ENCODE results near the gene RAB11FIP4. TPM values are rescaled to one million over a fixed set of nuclear protein-coding genes. Genes with fewer than 3 reads are reported as not detected.

The RAB11FIP4 gene
- total RNA-seq, 4 donors from 2014 or later: 28.9 to 46.8 (median 35.7) TPM

DNA sequence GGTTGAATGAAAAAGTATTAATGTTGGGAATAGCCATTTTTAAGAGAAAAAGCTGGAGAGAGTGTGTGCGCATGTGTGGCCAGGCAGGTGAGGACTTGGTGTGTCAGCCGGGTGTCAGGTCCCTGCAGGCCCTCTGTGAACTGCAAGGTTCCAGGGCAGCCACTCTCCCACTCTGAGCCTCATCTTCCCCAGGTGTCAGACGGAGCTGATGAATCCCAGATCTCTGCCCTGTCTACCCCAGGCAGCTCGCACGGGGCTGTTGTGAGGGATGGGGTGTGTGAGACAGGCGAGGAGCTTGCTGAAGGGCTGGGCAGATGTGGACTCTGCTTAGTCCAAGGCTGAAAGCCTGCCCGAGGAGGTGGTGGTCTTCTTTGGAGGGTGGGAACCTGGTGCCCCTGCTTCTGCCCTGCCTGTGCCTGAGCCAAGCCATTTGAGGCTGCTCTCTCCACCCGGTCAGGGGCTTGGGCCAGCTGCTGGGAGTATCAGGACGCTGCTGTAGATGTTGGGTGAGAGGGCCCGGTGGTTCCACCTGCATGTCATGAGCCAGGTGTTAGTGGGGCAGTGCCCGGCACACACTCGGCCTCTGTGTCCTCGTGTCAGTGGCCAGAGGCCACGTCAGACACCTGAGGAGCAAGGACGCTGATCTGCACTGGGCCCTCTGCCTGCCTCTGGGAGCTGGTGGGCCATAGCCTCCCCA is 122.4 kb downstream of the RAB11FIP4 start:
- Histone ChIP-seq H3K27me3 (no peaks in the 10 kb centered on the region), H3K36me3 (no peaks in the 10 kb centered on the region), H3K4me1 (peaks cover 22% of the 10 kb centered on the region), H3K9me3 (no peaks in the 10 kb centered on the region), H3K4me3 (no peak overlapping the region), H3K27ac (no peak overlapping the region)
- WGBS: 85% methylated on average over 7 of the region's 15 CpGs
- no peak for TF ChIP-seq EP300 (IDR thresholded peaks at IDR 0.05)
- no peak for TF ChIP-seq POLR2AphosphoS5 (IDR thresholded peaks at IDR 0.05)
- no peak for TF ChIP-seq POLR2A (IDR thresholded peaks at IDR 0.05)
- TF ChIP-seq, protein P1, sequence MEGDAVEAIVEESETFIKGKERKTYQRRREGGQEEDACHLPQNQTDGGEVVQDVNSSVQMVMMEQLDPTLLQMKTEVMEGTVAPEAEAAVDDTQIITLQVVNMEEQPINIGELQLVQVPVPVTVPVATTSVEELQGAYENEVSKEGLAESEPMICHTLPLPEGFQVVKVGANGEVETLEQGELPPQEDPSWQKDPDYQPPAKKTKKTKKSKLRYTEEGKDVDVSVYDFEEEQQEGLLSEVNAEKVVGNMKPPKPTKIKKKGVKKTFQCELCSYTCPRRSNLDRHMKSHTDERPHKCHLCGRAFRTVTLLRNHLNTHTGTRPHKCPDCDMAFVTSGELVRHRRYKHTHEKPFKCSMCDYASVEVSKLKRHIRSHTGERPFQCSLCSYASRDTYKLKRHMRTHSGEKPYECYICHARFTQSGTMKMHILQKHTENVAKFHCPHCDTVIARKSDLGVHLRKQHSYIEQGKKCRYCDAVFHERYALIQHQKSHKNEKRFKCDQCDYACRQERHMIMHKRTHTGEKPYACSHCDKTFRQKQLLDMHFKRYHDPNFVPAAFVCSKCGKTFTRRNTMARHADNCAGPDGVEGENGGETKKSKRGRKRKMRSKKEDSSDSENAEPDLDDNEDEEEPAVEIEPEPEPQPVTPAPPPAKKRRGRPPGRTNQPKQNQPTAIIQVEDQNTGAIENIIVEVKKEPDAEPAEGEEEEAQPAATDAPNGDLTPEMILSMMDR (IDR thresholded peaks at IDR 0.05): no peak
- DNase-seq (ENCODE audit: low spot score in 2 of 2): no peak

- Histone ChIP-seq H3K4me1 (peaks cover 8% of the 10 kb centered on the region), H3K9me3 (no peaks in the 10 kb centered on the region), H3K36me3 (no peaks in the 10 kb centered on the region), H3K27ac (no peak overlapping the region), H3K27me3 (no peaks in the 10 kb centered on the region), H3K4me3 (no peak overlapping the region)
- TF ChIP-seq POLR2AphosphoS5 (IDR thresholded peaks at IDR 0.05) (no peak), EP300 (IDR thresholded peaks at IDR 0.05) (no peak), POLR2A (IDR thresholded peaks at IDR 0.05) (no peak)
- TF ChIP-seq, protein P1 (IDR thresholded peaks at IDR 0.05): no peak
- no peak for DNase-seq (ENCODE audit: low spot score in 2 of 2)
- WGBS: 36% methylated on average over 4 of the region's 8 CpGs
Observed at GRCh38 chr17:31515267-31515666, 123.8 kb downstream of the RAB11FIP4 start.

GRCh38 chr17:31517524-31517923 is 126.0 kb downstream of the RAB11FIP4 start:
- TF ChIP-seq EP300 (IDR thresholded peaks at IDR 0.05): no peak
- TF ChIP-seq, protein P1 (IDR thresholded peaks at IDR 0.05): no peak
- no peak for TF ChIP-seq POLR2AphosphoS5 (IDR thresholded peaks at IDR 0.05)
- TF ChIP-seq POLR2A (IDR thresholded peaks at IDR 0.05): no peak
- Histone ChIP-seq H3K27ac (no peak overlapping the region), H3K4me3 (no peak overlapping the region), H3K9me3 (no peaks in the 10 kb centered on the region), H3K27me3 (no peaks in the 10 kb centered on the region), H3K36me3 (peaks cover 8% of the 10 kb centered on the region), H3K4me1 (no peaks in the 10 kb centered on the region)
- 57% methylated on average over 2 of the region's 11 CpGs for WGBS
- no peak for DNase-seq (ENCODE audit: low spot score in 2 of 2)

- H3K27ac ChIP-seq: no peak overlapping the region
- no peak for TF ChIP-seq EP300 (IDR thresholded peaks at IDR 0.05)
- TF ChIP-seq POLR2AphosphoS5 (IDR thresholded peaks at IDR 0.05): no peak
- no peak for TF ChIP-seq POLR2A (IDR thresholded peaks at IDR 0.05)
- TF ChIP-seq, protein P1 (IDR thresholded peaks at IDR 0.05): no peak
- H3K36me3 ChIP-seq: peaks cover 18% of the 10 kb centered on the region
- no peaks in the 10 kb centered on the region for H3K9me3 ChIP-seq
- H3K4me3 ChIP-seq: no peak overlapping the region
- no peaks in the 10 kb centered on the region for H3K4me1 ChIP-seq
- H3K27me3 ChIP-seq: no peaks in the 10 kb centered on the region
- 92% methylated on average over 4 of the region's 4 CpGs for WGBS
- no peak for DNase-seq (ENCODE audit: low spot score in 2 of 2)
Observed at GRCh38 chr17:31518478-31518877, 127.0 kb downstream of the RAB11FIP4 start.

DNA sequence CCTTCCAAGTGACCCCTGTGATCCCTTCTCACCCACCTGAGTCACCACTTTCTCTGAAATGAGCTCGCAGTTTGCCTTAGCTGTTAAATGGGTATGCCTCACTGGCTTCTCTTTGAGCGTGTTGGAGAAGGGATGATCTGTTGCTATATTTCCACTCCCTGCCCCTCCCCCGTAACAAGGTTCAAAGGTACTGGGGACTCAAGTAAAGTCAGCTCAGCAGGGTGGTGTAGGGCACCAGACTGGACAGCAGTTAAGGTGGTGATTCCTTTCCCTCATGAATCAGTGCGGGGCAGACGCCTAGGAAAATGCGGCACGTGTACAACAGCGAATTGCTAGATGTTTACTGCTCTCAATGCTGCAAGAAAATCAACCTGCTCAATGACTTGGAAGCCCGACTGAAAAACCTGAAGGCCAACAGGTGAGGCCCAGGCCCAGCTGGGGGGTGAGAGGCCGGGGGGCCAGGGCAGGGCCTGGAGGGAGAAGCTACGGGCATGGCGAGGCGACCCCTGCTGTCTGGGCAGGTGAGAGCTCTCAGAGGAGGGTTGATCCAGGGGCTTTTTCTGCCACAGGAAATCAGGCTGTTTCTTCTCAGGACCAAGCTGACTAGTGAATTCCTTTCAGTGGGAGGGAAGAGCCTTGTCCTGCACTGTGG is 130.3 kb downstream of the RAB11FIP4 start:
- Histone ChIP-seq H3K36me3 (peaks cover 25% of the 10 kb centered on the region), H3K27me3 (no peaks in the 10 kb centered on the region), H3K9me3 (no peaks in the 10 kb centered on the region), H3K27ac (no peak overlapping the region), H3K4me3 (no peak overlapping the region), H3K4me1 (peaks cover 6% of the 10 kb centered on the region)
- TF ChIP-seq POLR2AphosphoS5 (IDR thresholded peaks at IDR 0.05) (no peak), EP300 (IDR thresholded peaks at IDR 0.05) (no peak), POLR2A (IDR thresholded peaks at IDR 0.05) (no peak)
- TF ChIP-seq, protein P1 (IDR thresholded peaks at IDR 0.05): no peak
- 91% methylated on average over 13 of the region's 13 CpGs for WGBS
- no peak for DNase-seq (ENCODE audit: low spot score in 2 of 2)

All from suprapubic skin (tissue), 4 donors.